ENCODE results near the gene SHC2.
"Not testable (repeated sequence)": the region's sequence is repeated elsewhere in the genome, so short reads cannot be mapped to it uniquely, and the experiment has no call there.

DNA sequence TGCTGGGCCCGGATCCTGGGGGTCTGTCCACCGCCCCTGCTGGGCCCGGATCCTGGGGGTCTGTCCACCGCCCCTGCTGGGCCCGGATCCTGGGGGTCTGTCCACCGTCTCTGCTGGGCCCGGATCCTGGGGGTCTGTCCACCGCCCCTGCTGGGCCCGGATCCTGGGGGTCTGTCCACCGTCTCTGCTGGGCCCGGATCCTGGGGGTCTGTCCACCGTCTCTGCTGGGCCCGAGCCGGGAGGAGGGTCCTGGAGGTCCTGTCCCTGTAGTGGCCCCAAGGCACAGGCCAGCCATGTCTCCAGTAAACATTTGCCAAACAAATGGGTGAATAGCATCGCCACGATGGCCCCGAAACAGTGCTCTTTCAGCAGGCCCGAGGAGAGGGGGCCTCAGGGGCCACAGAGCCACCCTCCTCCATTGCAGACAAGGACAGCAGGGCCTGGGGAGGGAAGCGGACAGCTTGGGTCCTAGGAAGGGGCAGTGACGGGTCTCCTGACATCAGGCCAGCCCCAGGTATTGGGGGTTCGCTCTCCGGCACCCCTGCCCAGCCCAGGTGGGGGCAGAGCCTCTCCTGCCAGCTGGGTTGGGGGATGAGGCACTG is 49.6 kb downstream of the SHC2 start:
- not testable (repeated sequence) for TF ChIP-seq CTCF (IDR thresholded peaks at IDR 0.05; ENCODE audit: insufficient read depth, low read depth, low read length); EZH2 (IDR thresholded peaks at IDR 0.05; ENCODE audit: insufficient read depth, low read length)
